Measurements from ENCODE around the gene DRP2. TPM values are rescaled to one million over a fixed set of nuclear protein-coding genes. Genes with fewer than 3 reads are reported as not detected.

DRP2 gene
- total RNA-seq, 1 experiment from 2014 or later, result 0.64 TPM

GRCh38 chrX:101208152-101208905 lies 11.3 kb upstream of the DRP2 start:
- H3K79me2 ChIP-seq (ENCODE audit: insufficient read depth, low read length), result no peaks in the 10 kb centered on the region
- H3K9ac ChIP-seq (ENCODE audit: low read length), result no peak overlapping the region
- no peaks in the 10 kb centered on the region for H3K9me2 ChIP-seq (ENCODE audit: insufficient read depth)
- BruUV-seq (replicated peaks), result no TSS peak
- H3K4me1 ChIP-seq (ENCODE audit: control insufficient read depth in 1 of 2, insufficient read depth in 2 of 2, low read length in 2 of 2), result no peaks in the 10 kb centered on the region
- no peak for ATAC-seq
- no peaks in the 10 kb centered on the region for H3K9me3 ChIP-seq (ENCODE audit: control insufficient read depth in 1 of 2, insufficient read depth in 1 of 2, low read depth in 1 of 2, low read length in 2 of 2)
- no peak overlapping the region for H2AFZ ChIP-seq (ENCODE audit: low read depth, low read length, poor library complexity, severe bottlenecking)
- no peak overlapping the region for H3K27ac ChIP-seq (ENCODE audit: low read depth, low read length)
- H3K4me3 ChIP-seq (replicated peaks in 1 of 2; ENCODE audit: low read depth in 1 of 2, low read length in 2 of 2), result no peak overlapping the region
- DNase-seq (ENCODE audit: low read depth, low spot score), result no peak
- no peaks in the 10 kb centered on the region for H4K20me1 ChIP-seq (ENCODE audit: insufficient read depth)
- TF ChIP-seq FOSL1 (IDR thresholded peaks at IDR 0.05; ENCODE audit: low read depth) (no peak), ZNF274 (IDR thresholded peaks at IDR 0.05; ENCODE audit: low read depth, low read length) (no peak), EZH2phosphoT487 (IDR thresholded peaks at IDR 0.05; ENCODE audit: borderline replicate concordance) (no peak), POLR2A (IDR thresholded peaks at IDR 0.05; ENCODE audit: borderline replicate concordance, extremely low read depth, insufficient read depth, insufficient read length) (no peak), SIN3A (IDR thresholded peaks at IDR 0.05; ENCODE audit: low read depth) (no peak), CBX3 (IDR thresholded peaks at IDR 0.05; ENCODE audit: low read depth) (no peak), ELF1 (IDR thresholded peaks at IDR 0.05; ENCODE audit: borderline replicate concordance, low read depth) (no peak), SRF (IDR thresholded peaks at IDR 0.05; ENCODE audit: low read depth) (no peak), JUND (IDR thresholded peaks at IDR 0.05) (no peak), TCF7L2 (IDR thresholded peaks at IDR 0.05; ENCODE audit: borderline replicate concordance, extremely low read depth, insufficient read depth, insufficient read length) (no peak), EGR1 (IDR thresholded peaks at IDR 0.05; ENCODE audit: low read depth) (no peak)
- TF ChIP-seq, protein P1, sequence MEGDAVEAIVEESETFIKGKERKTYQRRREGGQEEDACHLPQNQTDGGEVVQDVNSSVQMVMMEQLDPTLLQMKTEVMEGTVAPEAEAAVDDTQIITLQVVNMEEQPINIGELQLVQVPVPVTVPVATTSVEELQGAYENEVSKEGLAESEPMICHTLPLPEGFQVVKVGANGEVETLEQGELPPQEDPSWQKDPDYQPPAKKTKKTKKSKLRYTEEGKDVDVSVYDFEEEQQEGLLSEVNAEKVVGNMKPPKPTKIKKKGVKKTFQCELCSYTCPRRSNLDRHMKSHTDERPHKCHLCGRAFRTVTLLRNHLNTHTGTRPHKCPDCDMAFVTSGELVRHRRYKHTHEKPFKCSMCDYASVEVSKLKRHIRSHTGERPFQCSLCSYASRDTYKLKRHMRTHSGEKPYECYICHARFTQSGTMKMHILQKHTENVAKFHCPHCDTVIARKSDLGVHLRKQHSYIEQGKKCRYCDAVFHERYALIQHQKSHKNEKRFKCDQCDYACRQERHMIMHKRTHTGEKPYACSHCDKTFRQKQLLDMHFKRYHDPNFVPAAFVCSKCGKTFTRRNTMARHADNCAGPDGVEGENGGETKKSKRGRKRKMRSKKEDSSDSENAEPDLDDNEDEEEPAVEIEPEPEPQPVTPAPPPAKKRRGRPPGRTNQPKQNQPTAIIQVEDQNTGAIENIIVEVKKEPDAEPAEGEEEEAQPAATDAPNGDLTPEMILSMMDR (IDR thresholded peaks at IDR 0.05 in 2 of 3, conservative IDR thresholded peaks at IDR 0.05 in 1 of 3; ENCODE audit: borderline replicate concordance in 1 of 3, insufficient read depth in 1 of 3, low read depth in 2 of 3, low read length in 2 of 3), result no peak
- TF ChIP-seq, protein P2, sequence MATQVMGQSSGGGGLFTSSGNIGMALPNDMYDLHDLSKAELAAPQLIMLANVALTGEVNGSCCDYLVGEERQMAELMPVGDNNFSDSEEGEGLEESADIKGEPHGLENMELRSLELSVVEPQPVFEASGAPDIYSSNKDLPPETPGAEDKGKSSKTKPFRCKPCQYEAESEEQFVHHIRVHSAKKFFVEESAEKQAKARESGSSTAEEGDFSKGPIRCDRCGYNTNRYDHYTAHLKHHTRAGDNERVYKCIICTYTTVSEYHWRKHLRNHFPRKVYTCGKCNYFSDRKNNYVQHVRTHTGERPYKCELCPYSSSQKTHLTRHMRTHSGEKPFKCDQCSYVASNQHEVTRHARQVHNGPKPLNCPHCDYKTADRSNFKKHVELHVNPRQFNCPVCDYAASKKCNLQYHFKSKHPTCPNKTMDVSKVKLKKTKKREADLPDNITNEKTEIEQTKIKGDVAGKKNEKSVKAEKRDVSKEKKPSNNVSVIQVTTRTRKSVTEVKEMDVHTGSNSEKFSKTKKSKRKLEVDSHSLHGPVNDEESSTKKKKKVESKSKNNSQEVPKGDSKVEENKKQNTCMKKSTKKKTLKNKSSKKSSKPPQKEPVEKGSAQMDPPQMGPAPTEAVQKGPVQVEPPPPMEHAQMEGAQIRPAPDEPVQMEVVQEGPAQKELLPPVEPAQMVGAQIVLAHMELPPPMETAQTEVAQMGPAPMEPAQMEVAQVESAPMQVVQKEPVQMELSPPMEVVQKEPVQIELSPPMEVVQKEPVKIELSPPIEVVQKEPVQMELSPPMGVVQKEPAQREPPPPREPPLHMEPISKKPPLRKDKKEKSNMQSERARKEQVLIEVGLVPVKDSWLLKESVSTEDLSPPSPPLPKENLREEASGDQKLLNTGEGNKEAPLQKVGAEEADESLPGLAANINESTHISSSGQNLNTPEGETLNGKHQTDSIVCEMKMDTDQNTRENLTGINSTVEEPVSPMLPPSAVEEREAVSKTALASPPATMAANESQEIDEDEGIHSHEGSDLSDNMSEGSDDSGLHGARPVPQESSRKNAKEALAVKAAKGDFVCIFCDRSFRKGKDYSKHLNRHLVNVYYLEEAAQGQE (IDR thresholded peaks at IDR 0.05; ENCODE audit: low read depth), result no peak
- ChIA-PET CTCF (no interaction called here), RAD21 (ENCODE audit: low non-redundant PET in 1 of 2, low total read pairs in 2 of 2, uncharacterized antibody in 2 of 2, unreplicated experiment in 2 of 2) (no interaction called here), POLR2A (no interaction called here)
- H3K4me2 ChIP-seq (ENCODE audit: low read length), result no peak overlapping the region
- H3K36me3 ChIP-seq (ENCODE audit: control insufficient read depth in 1 of 2, insufficient read depth in 2 of 2, low read length in 2 of 2), result no peaks in the 10 kb centered on the region
- intact Hi-C loops (cut with micrococcal nuclease), result loop anchor here (5.0 kb wide), 1 partner anchor 521 kb away; no protein-coding TSS in a partner anchor
- H3K27me3 ChIP-seq (ENCODE audit: insufficient read depth, low read length), result no peaks in the 10 kb centered on the region
